CD14-positive monocyte (primary cell): ENCODE results near the gene ZDHHC13. TPM values are rescaled to one million over a fixed set of nuclear protein-coding genes. Genes with fewer than 3 reads are reported as not detected.
A peak's percentile ranks its signal among the peaks of the same experiment; 100 is the strongest.

Source experiments
- DNase-seq, 3 donors: peaks; one replicate each; pipeline ENCODE4 v3.0.0-alpha.2; 2011 to 2022
- H2AFZ ChIP-seq: 2 replicates; pipeline ENCODE4 v1.6.0; 2012; ENCODE audit warnings: mild to moderate bottlenecking, low read depth, low read length, inconsistent platforms; ENCODE audit not compliant: insufficient read depth, poor library complexity, severe bottlenecking
- H3K27ac ChIP-seq, 2 donors: 1 replicate in 1 of 2; 2 replicates in 1 of 2; pipeline ENCODE4 v1.5.1; 2012 to 2013; ENCODE audit warnings: low read length in 2 of 2, control low read depth in 1 of 2, inconsistent platforms in 1 of 2, low read depth in 1 of 2, mild to moderate bottlenecking in 1 of 2
- H3K27me3 ChIP-seq, 2 donors: one replicate each; pipeline versions ENCODE4 v1.6.0 to v1.6.1; 2011 to 2013; ENCODE audit warnings: low read length in 2 of 2; ENCODE audit not compliant: control insufficient read depth in 2 of 2, insufficient read depth in 2 of 2
- H3K36me3 ChIP-seq, 2 donors: replicated peaks in 1 of 2; 1 replicate in 1 of 2; 2 replicates in 1 of 2; pipeline versions ENCODE4 v1.5.1 to v1.6.1; 2012 to 2013; ENCODE audit warnings: low read length in 2 of 2, control low read depth in 1 of 2, inconsistent platforms in 1 of 2, mild to moderate bottlenecking in 1 of 2; ENCODE audit not compliant: insufficient read depth in 2 of 2, control insufficient read depth in 1 of 2
- H3K4me1 ChIP-seq, 2 donors: 1 replicate in 1 of 2; 2 replicates in 1 of 2; pipeline versions ENCODE4 v1.5.1 to v1.6.1; 2012 to 2013; ENCODE audit warnings: low read length in 2 of 2, control low read depth in 1 of 2, inconsistent platforms in 1 of 2, mild to moderate bottlenecking in 1 of 2, moderate library complexity in 1 of 2; ENCODE audit not compliant: insufficient read depth in 2 of 2, control insufficient read depth in 1 of 2
- H3K4me2 ChIP-seq: replicated peaks from 2 replicates; pipeline ENCODE3; 2012; ENCODE audit warnings: low read length, moderate library complexity, mild to moderate bottlenecking; ENCODE audit not compliant: poor library complexity, severe bottlenecking; ENCODE audit errors: extremely low read depth
- H3K4me3 ChIP-seq, 3 experiments: fragments of 200-600 bp in 1 of 3; sonication (generic) in 1 of 3; replicated peaks in 1 of 3; 1 replicate in 2 of 3; 2 replicates in 1 of 3; pipeline ENCODE4 v1.5.1; 2011 to 2013; ENCODE audit warnings: low read length in 3 of 3, mild to moderate bottlenecking in 3 of 3, control low read depth in 2 of 3, low read depth in 2 of 3, inconsistent platforms in 1 of 3, moderate library complexity in 1 of 3
- H3K79me2 ChIP-seq: 2 replicates; pipeline ENCODE4 v1.6.0; 2012; ENCODE audit warnings: mild to moderate bottlenecking, control low read depth, inconsistent platforms, low read length, moderate library complexity; ENCODE audit not compliant: insufficient read depth
- H3K9ac ChIP-seq: 2 replicates; pipeline ENCODE4 v1.6.0; 2017; ENCODE audit warnings: low read length, mild to moderate bottlenecking; ENCODE audit not compliant: insufficient read depth, poor library complexity, severe bottlenecking
- H3K9me3 ChIP-seq, 2 donors: replicated peaks in 1 of 2; 1 replicate in 1 of 2; 2 replicates in 1 of 2; pipeline versions ENCODE4 v1.5.1 to v1.6.1; 2012 to 2013; ENCODE audit warnings: low read length in 2 of 2, control low read depth in 1 of 2; ENCODE audit not compliant: control insufficient read depth in 1 of 2, insufficient read depth in 1 of 2
- H4K20me1 ChIP-seq: 2 replicates; pipeline ENCODE4 v1.6.0; 2012; ENCODE audit warnings: mild to moderate bottlenecking, low read length, control low read depth, moderate library complexity; ENCODE audit not compliant: insufficient read depth
- H3K27ac Mint-ChIP-seq, 7 donors: one replicate each; pipeline ENCODE4 v1.8.0; 2020; ENCODE audit warnings: mild to moderate bottlenecking in 7 of 7, mixed read lengths in 7 of 7, moderate library complexity in 6 of 7, inconsistent platforms in 2 of 7
- H3K27me3 Mint-ChIP-seq, 3 donors: one replicate each; pipeline ENCODE4 v1.8.0; 2021 to 2022; ENCODE audit warnings: low read depth in 3 of 3, mild to moderate bottlenecking in 3 of 3, mixed read lengths in 3 of 3, moderate library complexity in 3 of 3, inconsistent platforms in 1 of 3
- H3K36me3 Mint-ChIP-seq, 2 donors: one replicate each; pipeline ENCODE4 v1.8.0; 2020; ENCODE audit warnings: mixed read lengths in 2 of 2, inconsistent platforms in 1 of 2, mild to moderate bottlenecking in 1 of 2
- H3K4me1 Mint-ChIP-seq: one replicate; pipeline ENCODE4 v1.8.0; 2020; ENCODE audit warnings: mild to moderate bottlenecking, mixed read lengths
- H3K4me3 Mint-ChIP-seq, 2 donors: one replicate each; pipeline ENCODE4 v1.8.0; 2020; ENCODE audit warnings: mild to moderate bottlenecking in 2 of 2, mixed read lengths in 2 of 2, moderate library complexity in 1 of 2
- H3K9me3 Mint-ChIP-seq, 7 donors: one replicate each; pipeline ENCODE4 v1.8.0; 2020 to 2022; ENCODE audit warnings: mixed read lengths in 7 of 7, mild to moderate bottlenecking in 6 of 7, moderate library complexity in 6 of 7, inconsistent platforms in 2 of 7
- CTCF ChIP-seq: fragments of 200-600 bp; IDR thresholded peaks from one replicate; pipeline ENCODE4 v1.8.0; 2022; ENCODE audit warnings: antibody characterized with exemption, mild to moderate bottlenecking
- WGBS: methylation state at CpG from one replicate; pipeline ENCODE4 v1.1.5; 2013; ENCODE audit warnings: missing lambda C conversion rate; ENCODE audit not compliant: insufficient coverage; 5-methylcytosine and 5-hydroxymethylcytosine counted together
- intact Hi-C, 2 donors: fragments of 100-400 bp; cut with micrococcal nuclease; formaldehyde crosslinking; loops; one replicate each; pipeline versions ENCODE4 v1.15.0 to v1.15.1; 2023
- polyA plus RNA-seq, 3 donors: library from polyadenylated mRNA; depleted of rRNA in 1 of 3; unstranded in 2 of 3; stranded (reverse) in 1 of 3; fragments of 300-500 nt in 2 of 3; fragments of >200 nt in 1 of 3; fragmentation: Illumina TruSeq in 2 of 3; gene quantifications; 1 replicate in 2 of 3; 2 replicates in 1 of 3; pipeline ENCODE4 v1.2.3, GENCODE V29; 2012 to 2021

The ZDHHC13 gene
- polyA plus RNA-seq, 3 donors = 5.6 to 7.5 (median 5.6) TPM

- peak overlapping the region in 1 of 2 donors; percentile 4 for H3K4me3 Mint-ChIP-seq
Observed at GRCh38 chr11:19200410-19201201, 83.6 kb downstream of the ZDHHC13 start.

More at GRCh38 chr11:19200410-19201201, 83.6 kb downstream of the ZDHHC13 start:
- Histone ChIP-seq H3K27ac (no peak overlapping the region), H3K4me1 (peaks cover 0 to 6% of the 10 kb centered on the region in 2 donors), H3K4me3 (no peak overlapping the region), H3K4me2 (no peak overlapping the region), H3K36me3 (no peaks in the 10 kb centered on the region), H3K27me3 (no peaks in the 10 kb centered on the region), H3K79me2 (no peaks in the 10 kb centered on the region), H3K9ac (no peak overlapping the region), H3K9me3 (no peaks in the 10 kb centered on the region), H2AFZ (no peak overlapping the region), H4K20me1 (no peaks in the 10 kb centered on the region)
- H3K9me3 Mint-ChIP-seq = peaks cover 0 to 3% (median 0%) of the 10 kb centered on the region in 7 donors
- H3K27ac Mint-ChIP-seq = no peak overlapping the region
- TF ChIP-seq CTCF = no peak
- DNase-seq = no peak
- H3K4me1 Mint-ChIP-seq = peaks cover 8% of the 10 kb centered on the region
- no peaks in the 10 kb centered on the region for H3K36me3 Mint-ChIP-seq
- H3K27me3 Mint-ChIP-seq = peaks cover 0 to 7% (median 1%) of the 10 kb centered on the region in 3 donors
- whole genome bisulfite sequencing = 10% methylated on average over 2 of the region's 6 CpGs
- intact Hi-C loops = no loop called here
